GM19395 (cell line): ENCODE measurements around the gene BIRC5.
"Not testable (repeated sequence)": the region's sequence is repeated elsewhere in the genome, so short reads cannot be mapped to it uniquely, and the experiment has no call there.

Source experiments
- ATAC-seq: cut with Tn5 transposase; IDR thresholded peaks from one replicate; pipeline ENCODE4 v1.9.1; 2021; ENCODE audit warnings: mild to moderate bottlenecking, moderate library complexity; ENCODE audit not compliant: unreplicated experiment

Gene BIRC5

DNA sequence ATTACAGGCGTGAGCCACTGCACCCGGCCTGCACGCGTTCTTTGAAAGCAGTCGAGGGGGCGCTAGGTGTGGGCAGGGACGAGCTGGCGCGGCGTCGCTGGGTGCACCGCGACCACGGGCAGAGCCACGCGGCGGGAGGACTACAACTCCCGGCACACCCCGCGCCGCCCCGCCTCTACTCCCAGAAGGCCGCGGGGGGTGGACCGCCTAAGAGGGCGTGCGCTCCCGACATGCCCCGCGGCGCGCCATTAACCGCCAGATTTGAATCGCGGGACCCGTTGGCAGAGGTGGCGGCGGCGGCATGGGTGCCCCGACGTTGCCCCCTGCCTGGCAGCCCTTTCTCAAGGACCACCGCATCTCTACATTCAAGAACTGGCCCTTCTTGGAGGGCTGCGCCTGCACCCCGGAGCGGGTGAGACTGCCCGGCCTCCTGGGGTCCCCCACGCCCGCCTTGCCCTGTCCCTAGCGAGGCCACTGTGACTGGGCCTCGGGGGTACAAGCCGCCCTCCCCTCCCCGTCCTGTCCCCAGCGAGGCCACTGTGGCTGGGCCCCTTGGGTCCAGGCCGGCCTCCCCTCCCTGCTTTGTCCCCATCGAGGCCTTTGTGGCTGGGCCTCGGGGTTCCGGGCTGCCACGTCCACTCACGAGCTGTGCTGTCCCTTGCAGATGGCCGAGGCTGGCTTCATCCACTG is at the start of gene BIRC5:
TSS of gene BIRC5 (plus strand) at position 238 of the 690 bp plus-strand sequence. CDS start at position 302, 64 bp downstream.
- ATAC-seq, result no peak

GRCh38 chr17:78164748-78165607 is 49.1 kb upstream of the BIRC5 start:
- ATAC-seq, result no peak

DNA sequence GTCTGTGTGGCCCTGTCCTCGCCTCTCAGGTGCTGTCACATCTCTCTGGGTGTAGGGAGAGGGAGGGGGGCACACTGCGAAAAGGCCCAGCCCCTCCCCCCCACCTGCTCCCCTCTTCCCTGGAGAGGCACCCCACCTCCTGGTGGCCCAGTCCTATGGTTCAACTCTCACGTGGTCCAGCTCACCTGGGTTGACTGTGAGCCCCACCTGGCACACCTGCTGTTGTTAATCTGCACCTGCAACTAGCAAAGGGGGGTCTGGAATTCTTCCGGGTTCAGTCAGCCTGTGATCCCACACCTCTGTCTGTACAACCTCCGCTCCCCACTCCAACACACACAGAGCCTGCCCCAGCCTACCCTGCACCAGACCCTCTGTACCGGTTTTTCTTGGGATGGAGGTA is 47.6 kb upstream of the BIRC5 start:
- no peak for ATAC-seq

- no peak for ATAC-seq
These were observed 45.7 kb upstream of the BIRC5 start, which contains the start of gene SYNGR2 for GRCh38 chr17:78168242-78168902. TSS of gene SYNGR2 (plus strand) at chr17:78168581. CDS start at chr17:78168617, 36 bp downstream.

DNA sequence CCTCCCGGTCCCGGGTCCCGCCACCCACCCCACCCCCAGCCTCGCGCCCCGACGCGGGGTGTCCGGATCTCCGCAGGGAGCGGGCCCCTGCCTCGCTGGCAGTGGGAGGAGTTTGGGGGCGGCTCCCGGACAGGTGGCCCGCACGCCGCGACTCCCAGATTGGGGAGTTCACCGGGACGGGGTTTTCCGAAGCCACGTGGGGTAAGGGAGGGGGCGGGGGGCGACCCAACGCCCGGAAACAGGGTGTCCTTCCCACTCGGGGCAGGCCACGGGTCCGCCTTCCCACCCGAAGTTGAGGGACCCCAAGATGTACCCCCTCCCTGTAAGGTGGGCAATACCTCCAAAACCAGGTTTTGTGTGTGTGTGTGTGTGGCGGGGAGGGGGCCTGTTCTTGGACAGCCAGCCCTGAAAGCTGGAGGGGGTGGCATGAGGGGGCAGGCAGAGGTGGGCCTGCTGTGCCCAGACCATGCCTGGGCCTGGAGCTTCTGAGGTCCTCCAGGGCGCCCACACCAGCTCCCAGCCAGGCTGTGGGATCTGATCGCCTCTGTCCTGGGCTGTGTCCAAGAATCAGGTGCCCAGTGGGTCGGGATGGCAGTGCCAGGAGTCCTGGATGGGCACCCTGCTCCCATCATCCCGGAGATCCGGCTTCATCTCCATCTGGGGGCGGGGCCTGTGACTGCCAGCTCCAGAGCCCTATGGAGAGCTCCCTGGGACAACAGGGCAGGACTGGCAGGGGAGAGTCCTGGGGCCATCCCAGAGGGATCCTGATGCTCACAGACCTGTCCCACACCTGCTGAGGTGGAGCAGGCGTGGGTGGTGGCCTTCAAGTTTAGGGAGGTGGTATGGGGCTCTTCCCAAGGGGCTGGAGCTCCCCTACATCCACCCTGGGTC is 44.9 kb upstream of the BIRC5 start:
- ATAC-seq, result no peak

DNA sequence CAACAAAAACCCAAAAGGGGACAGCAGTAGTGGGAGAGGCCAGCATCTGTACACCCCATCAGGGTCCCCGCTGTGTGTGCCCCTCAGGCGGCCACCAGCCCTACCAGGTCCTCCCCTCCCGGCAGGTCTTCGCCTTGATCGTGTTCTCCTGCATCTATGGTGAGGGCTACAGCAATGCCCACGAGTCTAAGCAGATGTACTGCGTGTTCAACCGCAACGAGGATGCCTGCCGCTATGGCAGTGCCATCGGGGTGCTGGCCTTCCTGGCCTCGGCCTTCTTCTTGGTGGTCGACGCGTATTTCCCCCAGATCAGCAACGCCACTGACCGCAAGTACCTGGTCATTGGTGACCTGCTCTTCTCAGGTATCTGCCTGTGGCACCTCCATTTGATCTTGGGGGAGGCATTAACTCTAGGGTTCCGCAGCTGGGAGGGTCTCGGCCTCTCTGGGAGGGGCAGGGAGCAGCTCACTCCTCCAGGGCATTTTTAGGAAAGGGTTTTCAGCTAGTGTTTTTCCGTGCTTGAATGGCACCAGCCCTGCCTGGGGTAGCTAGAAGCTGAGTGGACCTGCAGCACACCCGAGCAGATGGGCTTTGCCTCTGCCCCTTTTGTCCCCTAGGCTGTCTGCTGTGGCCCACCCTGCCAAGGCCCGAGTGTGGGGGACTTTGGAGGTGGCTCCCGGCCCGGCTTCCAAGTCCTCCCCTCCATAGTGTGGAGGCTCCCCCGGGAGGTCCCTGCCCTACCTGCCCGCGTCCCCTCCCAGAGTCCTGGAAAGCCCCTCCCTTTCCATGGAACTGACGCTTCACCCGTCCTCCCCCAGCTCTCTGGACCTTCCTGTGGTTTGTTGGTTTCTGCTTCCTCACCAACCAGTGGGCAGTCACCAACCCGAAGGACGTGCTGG is 43.1 kb upstream of the BIRC5 start:
- ATAC-seq, result no peak

DNA sequence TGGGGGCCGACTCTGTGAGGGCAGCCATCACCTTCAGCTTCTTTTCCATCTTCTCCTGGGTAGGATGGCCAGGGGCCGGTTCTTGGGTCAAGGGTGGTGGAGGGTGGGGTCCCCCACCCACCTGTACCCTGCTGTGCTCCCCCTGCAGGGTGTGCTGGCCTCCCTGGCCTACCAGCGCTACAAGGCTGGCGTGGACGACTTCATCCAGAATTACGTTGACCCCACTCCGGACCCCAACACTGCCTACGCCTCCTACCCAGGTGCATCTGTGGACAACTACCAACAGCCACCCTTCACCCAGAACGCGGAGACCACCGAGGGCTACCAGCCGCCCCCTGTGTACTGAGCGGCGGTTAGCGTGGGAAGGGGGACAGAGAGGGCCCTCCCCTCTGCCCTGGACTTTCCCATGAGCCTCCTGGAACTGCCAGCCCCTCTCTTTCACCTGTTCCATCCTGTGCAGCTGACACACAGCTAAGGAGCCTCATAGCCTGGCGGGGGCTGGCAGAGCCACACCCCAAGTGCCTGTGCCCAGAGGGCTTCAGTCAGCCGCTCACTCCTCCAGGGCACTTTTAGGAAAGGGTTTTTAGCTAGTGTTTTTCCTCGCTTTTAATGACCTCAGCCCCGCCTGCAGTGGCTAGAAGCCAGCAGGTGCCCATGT is 42.3 kb upstream of the BIRC5 start:
- ATAC-seq, result not testable (repeated sequence)

DNA sequence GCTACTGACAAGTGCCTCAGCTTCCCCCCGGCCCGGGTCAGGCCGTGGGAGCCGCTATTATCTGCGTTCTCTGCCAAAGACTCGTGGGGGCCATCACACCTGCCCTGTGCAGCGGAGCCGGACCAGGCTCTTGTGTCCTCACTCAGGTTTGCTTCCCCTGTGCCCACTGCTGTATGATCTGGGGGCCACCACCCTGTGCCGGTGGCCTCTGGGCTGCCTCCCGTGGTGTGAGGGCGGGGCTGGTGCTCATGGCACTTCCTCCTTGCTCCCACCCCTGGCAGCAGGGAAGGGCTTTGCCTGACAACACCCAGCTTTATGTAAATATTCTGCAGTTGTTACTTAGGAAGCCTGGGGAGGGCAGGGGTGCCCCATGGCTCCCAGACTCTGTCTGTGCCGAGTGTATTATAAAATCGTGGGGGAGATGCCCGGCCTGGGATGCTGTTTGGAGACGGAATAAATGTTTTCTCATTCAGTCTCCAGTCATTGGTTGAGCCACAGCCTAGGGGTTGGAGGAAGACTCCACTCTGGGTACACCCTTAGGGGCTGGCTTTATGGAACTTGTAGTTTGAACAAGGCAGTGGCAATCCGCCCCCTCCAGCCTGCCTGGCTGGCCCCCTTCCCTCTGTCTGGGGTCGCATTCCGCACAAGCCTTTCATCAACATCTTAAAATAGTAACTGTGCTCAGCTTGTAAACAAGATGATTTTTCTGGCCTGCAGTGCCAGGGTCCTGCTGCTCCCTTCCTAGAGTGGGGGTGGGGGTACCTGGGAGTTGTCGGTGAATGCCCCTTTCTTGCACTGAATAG is 41.6 kb upstream of the BIRC5 start:
- no peak for ATAC-seq

DNA sequence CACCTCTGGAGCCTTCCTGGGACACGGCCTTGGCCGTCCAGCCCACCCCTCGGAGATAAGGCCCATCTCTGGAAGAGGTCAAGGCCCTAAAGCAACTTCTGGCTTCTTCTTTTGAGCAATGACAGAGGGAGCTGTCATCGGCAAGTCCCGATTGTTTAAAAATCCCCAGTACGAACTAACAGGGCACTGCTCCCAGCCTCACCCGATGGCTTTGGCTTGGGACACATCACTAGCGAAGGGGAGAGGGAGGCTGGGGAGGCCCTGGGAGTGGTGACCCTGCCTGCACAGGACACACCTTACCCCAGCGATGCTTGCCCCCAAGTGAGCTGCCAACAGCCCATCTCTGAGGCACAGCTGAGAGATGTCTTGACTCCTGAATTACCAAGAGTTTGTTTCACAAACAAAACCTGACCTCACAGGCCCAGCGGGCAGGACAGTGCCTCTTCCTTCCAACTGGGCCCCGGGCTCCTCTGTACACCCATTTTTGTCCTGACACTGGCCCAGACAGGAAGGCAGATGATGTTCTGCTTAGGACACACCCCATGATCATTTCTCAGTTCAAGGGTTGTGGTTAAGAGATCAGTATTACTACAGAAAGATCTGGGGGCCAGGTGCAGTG is 40.8 kb upstream of the BIRC5 start:
- ATAC-seq, result peak; percentile 51

DNA sequence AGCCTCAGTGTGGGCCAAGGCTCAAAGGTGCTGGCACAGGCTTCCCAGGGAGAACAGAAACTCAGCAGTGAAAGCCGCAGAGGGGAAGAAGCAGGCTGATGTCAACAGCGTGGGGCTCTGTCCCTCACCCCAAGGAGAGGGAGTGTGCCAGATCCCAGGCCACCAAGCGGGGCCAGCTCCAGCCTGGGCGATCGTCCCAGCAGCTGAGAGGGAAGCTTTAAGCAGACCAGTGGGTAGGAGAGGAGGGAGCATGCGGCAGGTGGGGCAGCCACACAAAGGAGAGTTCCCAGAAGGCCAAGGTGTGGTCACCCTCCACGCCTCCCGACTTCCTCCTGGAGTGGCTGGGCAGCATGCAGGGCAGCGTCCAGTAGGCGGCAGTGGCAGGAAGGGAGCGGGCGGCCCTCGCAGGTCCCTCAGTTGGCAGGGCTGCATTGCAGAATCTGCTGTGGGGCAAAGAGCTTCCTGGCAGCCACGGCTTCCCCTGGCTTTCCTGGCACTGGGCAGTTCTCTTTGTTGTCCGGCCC is 39.6 kb upstream of the BIRC5 start:
- ATAC-seq, result no peak

DNA sequence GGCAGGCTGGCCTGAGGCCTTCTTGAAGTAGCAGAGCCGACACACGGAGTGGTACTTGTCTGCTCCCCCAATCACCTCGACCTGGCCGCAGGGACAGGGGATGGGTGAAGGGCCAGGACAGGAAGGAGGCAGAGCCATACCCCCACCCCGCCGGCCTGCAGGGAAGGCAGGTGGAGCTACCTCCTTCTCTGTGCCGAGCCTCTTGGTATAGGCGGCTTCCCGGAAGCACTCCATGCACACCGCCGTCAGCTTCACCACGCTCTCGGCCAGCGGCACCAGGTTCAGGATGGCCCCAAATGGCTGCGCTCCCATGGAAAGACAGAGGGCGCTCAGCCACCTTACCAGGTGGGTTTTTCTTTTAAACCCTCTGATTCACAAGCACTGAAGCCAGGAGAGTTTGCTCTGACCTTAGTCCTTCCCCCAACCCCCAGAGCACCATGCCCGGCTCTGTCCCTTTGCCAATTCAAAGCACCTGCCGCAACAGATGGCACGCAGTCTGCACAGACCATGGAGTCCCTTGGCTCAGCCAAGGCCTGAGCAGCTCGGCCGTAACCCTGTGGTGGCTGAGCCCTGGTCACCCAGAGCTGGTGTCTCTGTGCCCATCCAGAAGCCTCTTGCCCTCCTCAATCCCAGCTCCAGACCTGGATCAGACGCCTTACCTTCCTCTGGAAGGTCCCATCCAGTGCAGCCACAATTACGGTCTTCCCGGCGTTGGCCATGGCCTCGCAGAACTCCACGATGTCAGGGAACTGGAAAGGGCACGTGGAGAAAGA is 39.0 kb upstream of the BIRC5 start:
- no peak for ATAC-seq

GRCh38 chr17:78175643-78175981 is 38.4 kb upstream of the BIRC5 start:
- ATAC-seq, result no peak

- no peak for ATAC-seq
These were observed 37.5 kb upstream of the BIRC5 start for GRCh38 chr17:78176548-78177025.

GRCh38 chr17:78179372-78179771 is 34.7 kb upstream of the BIRC5 start:
- ATAC-seq, result no peak

DNA sequence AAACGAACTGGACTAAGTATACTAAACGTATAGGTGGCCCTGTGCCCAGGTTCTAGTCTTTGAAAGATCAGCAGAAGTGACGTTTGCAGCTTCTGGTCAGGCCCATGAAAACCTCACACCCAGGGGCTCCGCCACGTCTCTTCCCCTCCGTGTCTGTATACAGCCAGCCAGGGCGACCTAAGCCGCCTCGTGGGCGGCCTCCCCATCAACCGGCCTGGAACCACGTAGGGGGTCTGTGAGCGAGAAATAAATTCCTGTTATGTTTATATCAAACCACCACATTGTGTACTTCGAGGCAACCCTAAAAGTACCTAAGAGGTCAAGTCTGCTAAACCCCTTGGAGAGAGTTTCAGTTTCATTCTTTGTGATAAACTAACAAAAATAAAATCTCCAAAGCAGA is 34.0 kb upstream of the BIRC5 start:
- no peak for ATAC-seq

- no peak for ATAC-seq
These were observed 33.5 kb upstream of the BIRC5 start for GRCh38 chr17:78180508-78180907.

DNA sequence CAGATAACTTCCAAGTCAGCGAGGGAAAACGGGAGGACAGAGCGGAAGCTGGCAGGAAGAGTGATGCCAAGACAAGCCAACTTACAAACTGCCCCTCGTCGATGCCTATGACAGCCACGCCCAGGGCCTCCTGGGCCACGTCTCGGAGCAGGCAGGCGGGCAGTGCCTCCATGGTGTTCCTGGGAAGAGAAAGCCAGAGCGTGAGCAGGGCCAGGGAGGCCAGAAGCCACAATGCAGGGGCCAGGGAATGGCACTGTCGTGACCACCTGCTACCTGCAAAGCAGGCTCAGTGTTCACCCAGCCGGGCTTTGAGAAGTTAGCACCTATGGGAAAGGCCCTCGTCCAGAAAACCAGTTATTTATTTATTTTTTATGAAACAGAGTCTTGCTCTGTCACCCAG is 31.5 kb upstream of the BIRC5 start:
- no peak for ATAC-seq
